ENCODE results near the gene C11orf86. TPM values are rescaled to one million over a fixed set of nuclear protein-coding genes. Genes with fewer than 3 reads are reported as not detected.

C11orf86 gene
- total and polyA plus RNA-seq, 2 donors from 2014 or later: 0.92 TPM; not detected in 1

GRCh38 chr11:67022341-67022933 lies 47.3 kb downstream of the C11orf86 start:
- H3K27ac ChIP-seq (ENCODE audit: low read depth in 2 of 2, low read length in 2 of 2): no peak overlapping the region
- peak overlapping the region in 1 of 3 donors; percentile 25 for H3K4me3 ChIP-seq (ENCODE audit: low read length in 3 of 3)
- peak overlapping the region in 1 of 3 donors; percentile 26 for H3K9ac ChIP-seq (ENCODE audit: low read length in 3 of 3)

GRCh38 chr11:67022961-67023956 lies 48.2 kb downstream of the C11orf86 start, which contains the start of gene SYT12:
SYT12 (plus strand) TSS chr11:67023134; CDS start chr11:67030145, 7,011 bp downstream.
- no peak for FAIRE-seq
- H3K9me3 ChIP-seq (ENCODE audit: control insufficient read depth in 2 of 3, insufficient read depth in 1 of 3, low read length in 3 of 3): no peaks in the 10 kb centered on the region
- no peak for TF ChIP-seq CTCF (IDR thresholded peaks at IDR 0.05; ENCODE audit: borderline replicate concordance, extremely low read depth, insufficient read depth)
- H3K4me3 ChIP-seq (ENCODE audit: low read length in 3 of 3): peak within 1 kb of the TSS in 1 of 3 donors; percentile 25
- intact Hi-C loops (cut with DNase I): no loop called here
- no peaks in the 10 kb centered on the region for H3K36me3 ChIP-seq (ENCODE audit: control insufficient read depth in 2 of 3, insufficient read depth in 3 of 3, low read length in 3 of 3)
- H3K4me1 ChIP-seq (ENCODE audit: control insufficient read depth in 2 of 3, insufficient read depth in 2 of 3, low read depth in 1 of 3, low read length in 3 of 3): peaks cover 0 to 5% (median 5%) of the 10 kb centered on the region in 3 donors
- peak in 3 of 5 donors; percentile 29 to 77 (median 52) for DNase-seq
- H3K27ac ChIP-seq (ENCODE audit: low read depth in 2 of 2, low read length in 2 of 2): no peak within 1 kb of the TSS
- H3K9ac ChIP-seq (ENCODE audit: low read length in 3 of 3): peak within 1 kb of the TSS in 1 of 3 donors; percentile 26
- H3K27me3 ChIP-seq (ENCODE audit: control insufficient read depth, insufficient read depth, low read length): peaks cover 2% of the 10 kb centered on the region

More at GRCh38 chr11:67022341-67022933, 47.3 kb downstream of the C11orf86 start:
- FAIRE-seq (no peak), DNase-seq (peak in 3 of 5 donors; percentile 54 to 91 (median 66))
- Histone ChIP-seq H3K27me3 (ENCODE audit: control insufficient read depth, insufficient read depth, low read length) (peaks cover 2% of the 10 kb centered on the region), H3K36me3 (ENCODE audit: control insufficient read depth in 2 of 3, insufficient read depth in 3 of 3, low read length in 3 of 3) (no peaks in the 10 kb centered on the region), H3K9me3 (ENCODE audit: control insufficient read depth in 2 of 3, insufficient read depth in 1 of 3, low read length in 3 of 3) (no peaks in the 10 kb centered on the region), H3K4me1 (ENCODE audit: control insufficient read depth in 2 of 3, insufficient read depth in 2 of 3, low read depth in 1 of 3, low read length in 3 of 3) (peaks cover 0 to 5% (median 5%) of the 10 kb centered on the region in 3 donors)
- TF ChIP-seq CTCF (IDR thresholded peaks at IDR 0.05; ENCODE audit: borderline replicate concordance, extremely low read depth, insufficient read depth): no peak
- intact Hi-C loops (cut with DNase I): no loop called here

GRCh38 chr11:67023957-67024353 lies 48.9 kb downstream of the C11orf86 start:
- intact Hi-C loops (cut with DNase I): no loop called here
- no peaks in the 10 kb centered on the region for H3K9me3 ChIP-seq (ENCODE audit: control insufficient read depth in 2 of 3, insufficient read depth in 1 of 3, low read length in 3 of 3)
- no peak for DNase-seq
- H3K4me3 ChIP-seq (ENCODE audit: low read length in 3 of 3): no peak overlapping the region
- peaks cover 2% of the 10 kb centered on the region for H3K27me3 ChIP-seq (ENCODE audit: control insufficient read depth, insufficient read depth, low read length)
- H3K27ac ChIP-seq (ENCODE audit: low read depth in 2 of 2, low read length in 2 of 2): no peak overlapping the region
- no peak overlapping the region for H3K9ac ChIP-seq (ENCODE audit: low read length in 3 of 3)
- TF ChIP-seq CTCF (IDR thresholded peaks at IDR 0.05; ENCODE audit: borderline replicate concordance, extremely low read depth, insufficient read depth): no peak
- no peaks in the 10 kb centered on the region for H3K36me3 ChIP-seq (ENCODE audit: control insufficient read depth in 2 of 3, insufficient read depth in 3 of 3, low read length in 3 of 3)
- no peak for FAIRE-seq
- peaks cover 0 to 5% (median 5%) of the 10 kb centered on the region in 3 donors for H3K4me1 ChIP-seq (ENCODE audit: control insufficient read depth in 2 of 3, insufficient read depth in 2 of 3, low read depth in 1 of 3, low read length in 3 of 3)

Measured in kidney (tissue), 14 donors.